ENCODE data around the gene ADPRS. TPM values are rescaled to one million over a fixed set of nuclear protein-coding genes. Genes with fewer than 3 reads are reported as not detected.
A peak's percentile ranks its signal among the peaks of the same experiment; 100 is the strongest.

ADPRS gene
- total RNA-seq = 10 to 100 TPM; 23.8 to 43.4 (median 32.6) TPM

- TF ChIP-seq CTCF (IDR thresholded peaks at IDR 0.05) (peak in 3 of 4 experiments; percentile 98 to 100 (median 99)), POLR2AphosphoS5 (IDR thresholded peaks at IDR 0.05) (peak; percentile 95), EP300 (IDR thresholded peaks at IDR 0.05) (no peak), POLR2A (IDR thresholded peaks at IDR 0.05) (peak; percentile 94 to 95)
- ATAC-seq = peak; percentile 94
- peaks cover 0 to 33% of the 10 kb centered on the region in 2 donors for H3K36me3 ChIP-seq
- no CpG with 5 or more reads among the region's 84 CpGs for WGBS, 2 donors (ENCODE audit: low coverage in 1 of 2)
- peaks cover 27% of the 10 kb centered on the region for H3K27me3 ChIP-seq
- H3K4me1 ChIP-seq = peaks cover 0 to 68% (median 22%) of the 10 kb centered on the region in 3 donors
- H3K9me3 ChIP-seq = no peaks in the 10 kb centered on the region
- peak within 1 kb of the TSS; percentile 60 to 93 (median 90) for H3K27ac ChIP-seq
- H3K4me3 ChIP-seq = peak within 1 kb of the TSS; percentile 65 to 87
Measured at GRCh38 chr1:36088577-36089392, at the start of gene ADPRS. Gene ADPRS (plus strand): TSS chr1:36088892. CDS start chr1:36088905, 13 bp downstream.

- H3K36me3 ChIP-seq = peaks cover 0 to 96% of the 10 kb centered on the region in 2 donors
Measured at GRCh38 chr1:36040238-36040637, 48.5 kb upstream of the ADPRS start.

GRCh38 chr1:36051821-36052220, 36.9 kb upstream of the ADPRS start:
- H3K4me1 ChIP-seq = no peaks in the 10 kb centered on the region

More at GRCh38 chr1:36040238-36040637, 48.5 kb upstream of the ADPRS start:
- WGBS, 2 donors (ENCODE audit: low coverage in 1 of 2) = 86% methylated on average over 2 of the region's 2 CpGs; no CpG with 5 or more reads in 1 of the 2 donors
- H3K4me1 ChIP-seq = no peaks in the 10 kb centered on the region
- H3K27ac ChIP-seq = no peak overlapping the region
- TF ChIP-seq CTCF (IDR thresholded peaks at IDR 0.05) (no peak), EP300 (IDR thresholded peaks at IDR 0.05) (no peak)
- no peak for ATAC-seq
- H3K27me3 ChIP-seq = no peaks in the 10 kb centered on the region
- no peaks in the 10 kb centered on the region for H3K9me3 ChIP-seq
- no peak overlapping the region for H3K4me3 ChIP-seq

GRCh38 chr1:36053978-36054377, 34.7 kb upstream of the ADPRS start:
- H3K4me1 ChIP-seq = no peaks in the 10 kb centered on the region
- no peak overlapping the region for H3K4me3 ChIP-seq
- H3K36me3 ChIP-seq = peaks cover 0 to 72% of the 10 kb centered on the region in 2 donors
- no peaks in the 10 kb centered on the region for H3K27me3 ChIP-seq
- H3K9me3 ChIP-seq = no peaks in the 10 kb centered on the region
- TF ChIP-seq EP300 (IDR thresholded peaks at IDR 0.05) (no peak), POLR2AphosphoS5 (IDR thresholded peaks at IDR 0.05) (no peak), CTCF (IDR thresholded peaks at IDR 0.05) (no peak), POLR2A (IDR thresholded peaks at IDR 0.05) (no peak)
- ATAC-seq = no peak
- H3K27ac ChIP-seq = no peak overlapping the region

More at GRCh38 chr1:36051821-36052220, 36.9 kb upstream of the ADPRS start:
- peaks cover 0 to 6% (median 0%) of the 10 kb centered on the region in 3 donors for H3K9me3 ChIP-seq
- no peak overlapping the region for H3K27ac ChIP-seq
- no peak for TF ChIP-seq CTCF (IDR thresholded peaks at IDR 0.05)
- TF ChIP-seq POLR2AphosphoS5 (IDR thresholded peaks at IDR 0.05) = no peak
- no peak for TF ChIP-seq EP300 (IDR thresholded peaks at IDR 0.05)
- no peak for TF ChIP-seq POLR2A (IDR thresholded peaks at IDR 0.05)
- no peak overlapping the region for H3K4me3 ChIP-seq
- ATAC-seq = no peak
- H3K36me3 ChIP-seq = peaks cover 0 to 89% of the 10 kb centered on the region in 2 donors
- no peaks in the 10 kb centered on the region for H3K27me3 ChIP-seq

GRCh38 chr1:36055706-36056105, 33.0 kb upstream of the ADPRS start:
- Histone ChIP-seq H3K9me3 (no peaks in the 10 kb centered on the region), H3K27ac (no peak overlapping the region), H3K4me1 (no peaks in the 10 kb centered on the region), H3K4me3 (no peak overlapping the region), H3K27me3 (no peaks in the 10 kb centered on the region), H3K36me3 (peaks cover 0 to 69% of the 10 kb centered on the region in 2 donors)
- TF ChIP-seq EP300 (IDR thresholded peaks at IDR 0.05) (no peak), POLR2AphosphoS5 (IDR thresholded peaks at IDR 0.05) (no peak), POLR2A (IDR thresholded peaks at IDR 0.05) (no peak), CTCF (IDR thresholded peaks at IDR 0.05) (no peak)
- WGBS, 2 donors (ENCODE audit: low coverage in 1 of 2) = 76 to 85% methylated on average over 5 of the region's 5 CpGs
- ATAC-seq = no peak

Measured in gastroesophageal sphincter (tissue), 4 donors.